ENCODE measurements around the gene SLC12A4.
"Not testable (repeated sequence)": the region's sequence is repeated elsewhere in the genome, so short reads cannot be mapped to it uniquely, and the experiment has no call there.

Gene SLC12A4

GRCh38 chr16:68000450-68000849 is 32.0 kb upstream of the SLC12A4 start:
- Histone ChIP-seq H3K27me3 (ENCODE audit: insufficient read depth, poor library complexity, severe bottlenecking) (no peaks in the 10 kb centered on the region), H3K27ac (replicated peaks) (peak overlapping the region; percentile 89), H3K4me3 (replicated peaks; ENCODE audit: insufficient read depth, low read length) (no peak overlapping the region)
- peak in 1 of 2 experiments; percentile 11 for DNase-seq (ENCODE audit: low read depth in 1 of 2, low spot score in 1 of 2)
- no peak for TF ChIP-seq SPI1 (IDR thresholded peaks at IDR 0.05; ENCODE audit: borderline replicate concordance, low read depth)
- no peak for TF ChIP-seq CTCF (IDR thresholded peaks at IDR 0.05; ENCODE audit: insufficient read depth, low read length)
- TF ChIP-seq GABPA (IDR thresholded peaks at IDR 0.05; ENCODE audit: low read depth): no peak
- no peak for TF ChIP-seq POLR2AphosphoS5 (IDR thresholded peaks at IDR 0.05; ENCODE audit: low read depth)
- no peak for TF ChIP-seq REST (IDR thresholded peaks at IDR 0.05; ENCODE audit: insufficient replicate concordance, low read depth)

GRCh38 chr16:67999985-68000384 is 31.5 kb upstream of the SLC12A4 start:
- peak overlapping the region; percentile 89 for H3K27ac ChIP-seq (replicated peaks)
- DNase-seq (ENCODE audit: low read depth in 1 of 2, low spot score in 1 of 2): peak in 1 of 2 experiments; percentile 68
- TF ChIP-seq CTCF (IDR thresholded peaks at IDR 0.05; ENCODE audit: insufficient read depth, low read length) (no peak), REST (IDR thresholded peaks at IDR 0.05; ENCODE audit: insufficient replicate concordance, low read depth) (no peak), POLR2AphosphoS5 (IDR thresholded peaks at IDR 0.05; ENCODE audit: low read depth) (no peak), GABPA (IDR thresholded peaks at IDR 0.05; ENCODE audit: low read depth) (0 out of 2 replicates have a peak, but pooled peaks have one; percentile 11), SPI1 (IDR thresholded peaks at IDR 0.05; ENCODE audit: borderline replicate concordance, low read depth) (peak; percentile 40; the same call in 1 of the 2 replicates)
- H3K27me3 ChIP-seq (ENCODE audit: insufficient read depth, poor library complexity, severe bottlenecking): no peaks in the 10 kb centered on the region
- H3K4me3 ChIP-seq (replicated peaks; ENCODE audit: insufficient read depth, low read length): no peak overlapping the region

GRCh38 chr16:67998779-67999688 is 30.6 kb upstream of the SLC12A4 start, which contains the start of gene DPEP2:
Gene DPEP2, minus strand, starts transcription at chr16:67999484. Its CDS starts 6,272 bp downstream, at chr16:67993212.
- TF ChIP-seq SPI1 (IDR thresholded peaks at IDR 0.05; ENCODE audit: borderline replicate concordance, low read depth) (peak; percentile 98), POLR2AphosphoS5 (IDR thresholded peaks at IDR 0.05; ENCODE audit: low read depth) (peak; percentile 83; the same call in 1 of the 2 replicates)
- peak within 1 kb of the TSS; percentile 27 for H3K4me3 ChIP-seq (replicated peaks; ENCODE audit: insufficient read depth, low read length)
- DNase-seq (ENCODE audit: low read depth in 1 of 2, low spot score in 1 of 2): peak in 1 of 2 experiments; percentile 96
- H3K27ac ChIP-seq (replicated peaks): peak within 1 kb of the TSS; percentile 89
- H3K27me3 ChIP-seq (ENCODE audit: insufficient read depth, poor library complexity, severe bottlenecking): not testable (repeated sequence)

DNA sequence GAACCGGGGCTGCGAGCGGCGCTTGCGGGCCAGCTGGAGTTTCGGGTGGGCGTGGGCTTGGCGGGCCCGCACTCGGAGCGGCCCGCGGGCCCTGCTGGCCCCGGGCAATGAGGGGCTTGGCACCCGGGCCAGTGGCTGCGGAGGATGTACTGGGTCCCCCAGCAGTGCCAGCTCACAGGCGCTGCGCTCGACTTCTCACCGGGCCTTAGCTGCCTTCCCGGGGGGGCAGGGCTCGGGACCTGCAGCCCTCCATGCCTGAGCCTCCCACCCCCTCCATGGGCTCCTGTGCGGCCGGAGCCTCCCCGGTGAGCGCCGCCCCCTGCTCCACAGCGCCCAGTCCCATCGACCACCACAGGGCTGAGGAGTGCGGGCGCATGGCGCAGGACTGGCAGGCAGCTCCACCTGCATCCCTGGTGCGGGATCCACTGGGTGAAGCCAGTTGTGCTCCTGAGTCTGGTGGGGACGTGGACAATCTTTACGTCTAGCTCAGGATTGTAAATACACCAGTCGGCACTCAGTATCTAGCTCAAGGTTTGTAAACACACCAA is 29.9 kb upstream of the SLC12A4 start:
- not testable (repeated sequence) for DNase-seq (ENCODE audit: low read depth in 1 of 2, low spot score in 1 of 2); H3K27me3 ChIP-seq (ENCODE audit: insufficient read depth, poor library complexity, severe bottlenecking); H3K4me3 ChIP-seq (replicated peaks; ENCODE audit: insufficient read depth, low read length)
- H3K27ac ChIP-seq (replicated peaks): peak overlapping the region; percentile 89

All from HL-60 (cell line).